Kidney (tissue), 14 donors: ENCODE results near the gene METTL26. TPM values are rescaled to one million over a fixed set of nuclear protein-coding genes. Genes with fewer than 3 reads are reported as not detected.

ENCODE experiments used
- DNase-seq, 5 donors: peaks; one replicate each; pipeline ENCODE4 v3.0.0-alpha.2; 2013 to 2020
- FAIRE-seq: peaks from 2 replicates; lab custom pipeline; 2012; peaks lifted over from hg19 to GRCh38; lab: Jason Lieb, UNC
- H3K27ac ChIP-seq, 2 donors: one replicate each; pipeline ENCODE4 v1.7.0; 2013; ENCODE audit warnings: low read depth in 2 of 2, low read length in 2 of 2, inconsistent platforms in 1 of 2
- H3K27me3 ChIP-seq: one replicate; pipeline ENCODE4 v1.7.1; 2013; ENCODE audit warnings: low read length, inconsistent platforms; ENCODE audit not compliant: control insufficient read depth, insufficient read depth
- H3K36me3 ChIP-seq, 3 donors: one replicate each; pipeline versions ENCODE4 v1.7.0 to v1.7.1; 2013; ENCODE audit warnings: low read length in 3 of 3, control low read depth in 1 of 3, inconsistent platforms in 1 of 3; ENCODE audit not compliant: insufficient read depth in 3 of 3, control insufficient read depth in 2 of 3
- H3K4me1 ChIP-seq, 3 donors: one replicate each; pipeline versions ENCODE4 v1.7.0 to v1.7.1; 2013; ENCODE audit warnings: low read length in 3 of 3, inconsistent platforms in 1 of 3, low read depth in 1 of 3; ENCODE audit not compliant: control insufficient read depth in 2 of 3, insufficient read depth in 2 of 3
- H3K4me3 ChIP-seq, 3 donors: one replicate each; pipeline versions ENCODE4 v1.7.0 to v1.8.1; 2013; ENCODE audit warnings: low read length in 3 of 3, control low read depth in 1 of 3, inconsistent platforms in 1 of 3
- H3K9ac ChIP-seq, 3 donors: one replicate each; pipeline versions ENCODE4 v1.7.0 to v1.7.1; 2013; ENCODE audit warnings: low read length in 3 of 3, control low read depth in 1 of 3, inconsistent platforms in 1 of 3
- H3K9me3 ChIP-seq, 3 donors: one replicate each; pipeline versions ENCODE4 v1.7.0 to v1.7.1; 2013; ENCODE audit warnings: low read length in 3 of 3, control low read depth in 1 of 3, inconsistent platforms in 1 of 3; ENCODE audit not compliant: control insufficient read depth in 2 of 3, insufficient read depth in 1 of 3
- CTCF ChIP-seq: IDR thresholded peaks from 3 replicates; pipeline ENCODE4 v1.5.1; 2012; ENCODE audit warnings: mild to moderate bottlenecking, moderate library complexity, borderline replicate concordance; ENCODE audit not compliant: insufficient read depth; ENCODE audit errors: extremely low read depth
- intact Hi-C: fragments of 100-400 bp; cut with DNase I; formaldehyde crosslinking; loops from one replicate; pipeline ENCODE4 v1.11.1; 2022
- polyA plus RNA-seq: library from polyadenylated mRNA; stranded (reverse); fragments of 350-450 nt; fragmentation: Illumina TruSeq; extraction: RNeasy Lipid Tissue Mini Kit (QIAGEN cat#74804); gene quantifications from one replicate; pipeline ENCODE4 v1.2.3, GENCODE V29; 2014; ENCODE audit warnings: low read depth, low replicate concordance; ENCODE audit not compliant: insufficient read depth
- total RNA-seq: library from RNA; stranded (reverse); fragmentation: NEBNext Ultra II Directional; extraction: Animal tissue kit (Norgen Biotek cat#: 25700); gene quantifications from one replicate; pipeline ENCODE4 v1.2.1, GENCODE V29; 2021
- donor health status: control.
- donor health status: control.
- donor health status: control.
- donor health status: control.
- donor health status: control.
- donor health status: DM: yes; HTN: yes; CAD: no.
- donor health status: Normal renal cell carcinoma (clear cell type).

The METTL26 gene
- total and polyA plus RNA-seq, 2 donors from 2014 or later, result 44.2 to 183 TPM

GRCh38 chr16:684071-684794, 48.1 kb upstream of the METTL26 start, which contains the start of gene JMJD8:
Gene JMJD8, minus strand, starts transcription at chr16:684334. Its CDS starts 15 bp downstream, at chr16:684319.
- Histone ChIP-seq H3K4me1 (peaks cover 0 to 45% (median 12%) of the 10 kb centered on the region in 3 donors), H3K27me3 (no peaks in the 10 kb centered on the region), H3K27ac (peak within 1 kb of the TSS; percentile 59 to 71), H3K9me3 (no peaks in the 10 kb centered on the region), H3K4me3 (peak within 1 kb of the TSS; percentile 24 to 73 (median 56)), H3K9ac (peak within 1 kb of the TSS in 1 of 3 donors; percentile 61), H3K36me3 (peaks cover 5 to 22% (median 8%) of the 10 kb centered on the region in 3 donors)
- peak; percentile 97 to 99 (median 98) for DNase-seq
- no peak for TF ChIP-seq CTCF
- intact Hi-C loops, result no loop called here
- FAIRE-seq, result no peak

DNA sequence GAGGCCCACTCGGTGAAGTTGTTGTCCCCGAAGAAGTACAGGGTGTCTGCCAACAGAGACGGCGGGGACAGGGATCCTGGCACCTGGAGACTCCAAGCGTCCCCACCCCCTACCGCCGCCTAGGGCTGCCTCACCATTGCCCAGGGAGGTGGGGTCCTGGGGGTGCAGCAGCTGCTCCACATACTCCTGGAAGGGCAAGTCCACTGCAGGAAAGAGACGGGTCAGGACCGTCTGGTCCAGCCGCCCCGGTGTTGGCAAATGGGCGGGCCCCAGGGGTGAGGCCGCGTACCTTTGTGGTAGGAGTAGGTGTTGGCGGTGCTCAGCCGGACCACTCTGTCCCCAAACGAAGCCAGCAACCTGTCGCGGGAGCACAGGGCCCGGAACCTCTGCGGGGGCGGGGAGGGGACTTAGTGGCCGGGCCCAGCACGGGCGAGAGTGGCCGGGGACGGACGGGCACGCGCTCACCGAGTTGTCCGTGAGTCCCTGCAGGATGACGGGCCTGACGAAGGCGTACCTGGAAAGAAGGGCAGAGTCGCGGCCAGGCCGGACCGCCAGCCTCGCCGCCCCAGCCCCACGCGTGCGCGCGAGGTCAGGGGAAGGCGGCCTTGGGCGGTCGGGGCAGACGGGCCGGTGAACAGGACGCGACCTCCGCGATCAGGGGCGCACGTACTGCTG, 47.4 kb upstream of the METTL26 start:
- no peaks in the 10 kb centered on the region for H3K9me3 ChIP-seq
- TF ChIP-seq CTCF, result no peak
- H3K36me3 ChIP-seq, result peaks cover 5 to 22% (median 8%) of the 10 kb centered on the region in 3 donors
- H3K27ac ChIP-seq, result no peak overlapping the region
- peak overlapping the region; percentile 24 to 73 (median 56) for H3K4me3 ChIP-seq
- peaks cover 0 to 42% (median 12%) of the 10 kb centered on the region in 3 donors for H3K4me1 ChIP-seq
- H3K9ac ChIP-seq, result peak overlapping the region in 1 of 3 donors; percentile 61
- no peaks in the 10 kb centered on the region for H3K27me3 ChIP-seq
- no peak for FAIRE-seq
- DNase-seq, result no peak
- intact Hi-C loops, result no loop called here

DNA sequence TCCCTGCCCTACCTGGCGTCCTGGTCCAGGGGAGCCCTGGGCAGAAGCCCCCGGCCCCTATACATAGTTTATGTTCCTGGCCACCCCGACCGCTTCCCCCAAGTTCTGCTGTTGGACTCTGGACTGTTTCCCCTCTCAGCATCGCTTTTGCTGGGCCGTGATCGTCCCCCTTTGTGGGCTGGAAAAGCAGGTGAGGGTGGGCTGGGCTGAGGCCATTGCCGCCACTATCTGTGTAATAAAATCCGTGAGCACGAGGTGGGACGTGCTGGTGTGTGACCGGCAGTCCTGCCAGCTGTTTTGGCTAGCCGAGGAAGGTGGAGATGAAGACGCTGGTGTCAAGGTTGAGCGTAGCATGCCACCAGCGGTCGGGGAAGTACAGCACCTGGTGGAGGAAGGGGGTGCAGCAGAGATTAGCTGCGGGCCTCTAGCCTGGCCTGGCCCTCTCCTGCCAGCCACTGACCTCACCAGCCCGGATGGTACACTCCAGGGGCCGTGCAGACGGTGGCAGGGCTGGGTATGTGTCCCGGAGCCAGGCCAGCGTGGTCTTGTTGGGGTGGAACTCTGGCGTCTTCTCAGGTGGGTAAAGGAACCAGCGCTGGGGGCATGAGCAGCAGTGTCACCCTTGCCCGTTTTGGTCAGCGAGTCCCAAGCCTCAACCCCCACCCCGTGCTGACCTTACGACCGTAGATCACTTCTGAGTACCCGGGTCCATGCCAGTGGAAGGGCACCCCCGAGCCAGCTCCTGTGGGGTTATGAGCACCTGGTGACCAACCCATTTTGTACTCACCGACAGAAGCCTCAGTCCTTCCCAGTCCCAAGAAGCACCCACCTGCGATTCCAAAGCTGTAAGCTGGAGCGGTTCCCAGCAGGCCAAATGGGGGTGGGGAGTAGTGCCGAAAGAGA, 46.6 kb upstream of the METTL26 start:
- intact Hi-C loops, result no loop called here
- H3K27ac ChIP-seq, result no peak overlapping the region
- H3K4me1 ChIP-seq, result peaks cover 0 to 42% (median 12%) of the 10 kb centered on the region in 3 donors
- H3K9ac ChIP-seq, result no peak overlapping the region
- no peak for DNase-seq
- H3K9me3 ChIP-seq, result no peaks in the 10 kb centered on the region
- no peak for TF ChIP-seq CTCF
- no peak for FAIRE-seq
- peak overlapping the region in 1 of 3 donors; percentile 73 for H3K4me3 ChIP-seq
- no peaks in the 10 kb centered on the region for H3K27me3 ChIP-seq
- peaks cover 5 to 22% (median 8%) of the 10 kb centered on the region in 3 donors for H3K36me3 ChIP-seq
